GM18867 (cell line): ENCODE measurements around the gene FAM133A.

ENCODE experiments used
- ATAC-seq: cut with Tn5 transposase; IDR thresholded peaks from one replicate; pipeline ENCODE4 v1.9.1; 2021; ENCODE audit warnings: mild to moderate bottlenecking, moderate library complexity; ENCODE audit not compliant: unreplicated experiment

FAM133A gene

DNA sequence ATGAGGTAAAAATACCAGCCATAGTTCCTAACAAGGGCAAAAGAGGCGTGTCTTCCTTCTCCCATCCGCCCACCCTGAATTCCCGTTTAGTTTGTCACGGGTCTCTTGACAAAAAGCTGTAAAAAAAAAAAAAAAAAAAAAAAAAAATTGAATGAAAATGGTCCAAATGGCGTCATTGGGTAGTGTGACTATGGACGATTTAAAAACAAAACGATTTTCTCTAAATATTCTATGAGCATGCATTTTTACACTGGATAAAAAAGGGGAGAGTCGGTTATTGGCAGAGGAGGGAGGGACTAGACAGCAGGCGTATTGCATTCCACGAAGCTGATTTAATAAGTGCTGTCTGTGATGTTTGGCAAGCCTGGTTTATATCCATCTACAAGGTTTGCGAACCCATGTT is at the start of gene FAM133A:
FAM133A (plus strand) TSS at position 338 of the 403 bp plus-strand sequence. CDS start 35,214 bp downstream, outside the sequence.
- peak; percentile 15 for ATAC-seq

DNA sequence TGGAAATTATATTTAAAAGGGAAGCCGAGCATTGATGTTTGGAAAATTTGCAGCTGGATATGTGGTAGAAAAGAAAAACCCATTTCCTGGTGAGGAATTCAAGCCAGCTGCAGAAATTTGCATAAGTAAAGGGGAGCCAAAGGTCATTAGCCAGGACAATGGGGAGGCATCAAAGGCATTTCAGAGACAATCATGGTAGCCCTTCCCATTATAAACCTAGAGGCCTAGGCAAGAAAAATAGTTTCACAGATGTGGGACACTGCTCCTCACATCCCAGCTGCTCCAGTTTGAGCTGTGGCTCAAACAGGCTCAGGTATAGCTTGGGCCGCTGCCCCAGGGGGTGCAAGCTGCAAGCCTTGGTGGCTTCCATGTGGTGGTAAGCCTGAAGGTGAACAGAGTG is 36.4 kb upstream of the FAM133A start:
- no peak for ATAC-seq

DNA sequence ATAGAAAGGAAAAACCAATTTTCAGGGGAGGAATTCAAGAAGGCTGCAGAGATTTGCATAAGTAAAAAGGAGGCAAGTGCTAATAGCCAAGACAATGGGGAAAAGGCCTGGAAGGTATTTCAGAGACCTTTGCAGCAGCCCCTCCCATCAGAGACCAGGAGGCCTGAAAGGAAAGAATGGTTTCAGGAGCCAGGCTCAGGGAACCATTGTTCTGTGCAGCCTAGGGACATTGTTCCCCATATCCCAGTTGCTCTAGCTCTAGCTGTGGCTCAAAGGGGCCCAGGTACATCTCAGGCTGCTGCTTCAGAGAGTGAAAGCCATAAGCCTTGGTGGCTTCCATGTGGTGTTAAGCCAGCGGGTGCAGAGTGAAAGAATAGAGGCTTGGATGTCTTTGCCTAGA is 24.6 kb upstream of the FAM133A start:
- no peak for ATAC-seq

DNA sequence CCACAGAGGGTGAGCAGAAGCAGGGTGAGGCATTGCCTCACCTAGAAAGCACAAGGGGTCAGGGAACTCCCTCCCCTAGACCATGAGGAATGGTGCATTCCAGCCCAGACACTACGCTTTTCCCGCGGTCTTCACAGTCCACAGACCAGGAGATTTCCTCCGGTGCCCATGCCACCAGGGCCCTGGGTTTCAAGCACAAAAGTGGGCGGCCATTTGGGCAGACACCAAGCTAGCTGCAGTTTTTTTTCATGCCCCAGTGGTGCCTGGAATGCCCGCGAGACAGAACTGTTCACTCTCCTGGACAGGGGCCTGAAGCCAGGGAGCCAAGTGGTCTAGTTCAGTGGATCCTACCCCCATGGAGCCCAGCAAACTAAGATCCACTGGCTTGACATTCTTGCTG is 13.4 kb upstream of the FAM133A start:
- no peak for ATAC-seq

DNA sequence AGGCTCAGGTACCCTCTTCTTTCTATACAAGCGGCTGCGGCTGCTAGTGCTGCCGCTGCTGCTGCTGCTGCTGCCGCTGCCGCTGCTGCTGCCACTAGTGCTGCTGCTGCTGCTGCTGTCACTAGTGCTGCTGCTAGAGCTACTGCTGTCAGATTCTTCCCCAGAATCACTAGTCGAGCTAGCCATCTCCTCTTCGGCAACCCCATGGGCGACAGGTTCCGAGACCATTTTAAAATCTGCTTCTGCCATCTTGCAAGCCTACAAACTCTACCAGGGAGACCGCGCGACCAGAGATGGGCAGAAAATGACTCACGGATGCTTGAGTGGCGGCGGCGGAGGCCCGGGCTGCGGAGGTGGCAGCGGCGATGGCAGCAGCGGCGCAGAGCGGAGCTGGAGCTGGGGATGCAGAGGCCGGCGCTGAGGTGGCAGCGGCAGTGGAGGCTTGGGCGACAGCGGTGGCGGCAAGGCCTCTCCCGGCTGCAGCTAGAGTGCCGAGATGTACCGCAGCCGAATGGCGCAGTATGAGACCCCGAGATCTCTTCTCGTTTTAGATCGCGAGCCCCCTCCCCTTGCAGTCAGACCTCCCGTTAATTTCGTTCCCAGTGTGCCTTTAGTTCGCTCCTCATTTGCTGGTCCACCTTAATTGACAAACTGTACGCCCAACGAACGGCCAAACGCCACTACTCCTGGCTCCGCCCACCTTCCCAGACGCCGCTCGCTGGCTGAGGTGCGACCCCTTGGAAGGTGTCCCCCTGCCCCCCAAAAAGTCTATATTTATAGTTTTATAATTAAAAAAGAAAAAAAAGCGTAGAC is 744 bp upstream of the FAM133A start, which contains the start of gene NAP1L3:
NAP1L3 (minus strand) TSS at position 523 of the 813 bp plus-strand sequence; CDS start at position 249, 274 bp downstream.
- ATAC-seq = peak; percentile 87

DNA sequence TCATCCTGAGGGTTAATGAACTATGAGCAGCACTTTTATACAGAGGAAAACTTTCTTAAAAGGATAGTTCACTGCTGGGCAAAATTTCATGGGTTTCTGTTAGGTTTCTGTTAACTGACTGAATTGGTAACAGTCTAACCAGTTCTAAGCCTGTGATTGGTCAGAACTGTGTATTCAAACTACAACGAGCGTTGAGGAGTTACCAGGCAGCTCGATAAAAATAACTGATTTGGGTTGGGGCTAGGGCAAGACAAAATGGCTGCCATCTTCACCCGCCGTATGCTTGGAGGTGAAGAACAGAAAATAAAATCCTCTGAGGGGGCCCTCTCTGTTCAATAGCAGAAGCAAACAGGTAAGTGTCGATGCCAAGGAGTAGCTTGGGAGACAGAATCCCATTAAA is 22.0 kb downstream of the FAM133A start:
- ATAC-seq = no peak

DNA sequence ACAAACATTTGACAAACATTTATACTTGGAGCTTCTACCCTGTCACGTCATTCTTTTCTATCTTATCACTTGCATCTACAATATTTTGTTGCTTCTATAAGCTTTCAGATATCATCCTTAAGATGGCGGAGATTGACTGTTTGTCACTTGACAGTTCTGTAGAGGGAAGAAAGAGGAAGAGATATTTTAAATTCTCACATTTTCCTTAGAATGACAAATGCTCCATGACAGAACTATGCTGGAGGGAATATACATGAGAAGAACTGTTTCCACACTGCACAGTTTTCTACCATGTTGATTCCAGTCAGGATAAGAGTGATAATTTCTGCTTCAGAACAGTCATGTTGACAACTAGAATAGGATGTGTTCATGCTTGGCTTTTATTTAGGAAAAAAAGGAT is 29.7 kb downstream of the FAM133A start:
- no peak for ATAC-seq

DNA sequence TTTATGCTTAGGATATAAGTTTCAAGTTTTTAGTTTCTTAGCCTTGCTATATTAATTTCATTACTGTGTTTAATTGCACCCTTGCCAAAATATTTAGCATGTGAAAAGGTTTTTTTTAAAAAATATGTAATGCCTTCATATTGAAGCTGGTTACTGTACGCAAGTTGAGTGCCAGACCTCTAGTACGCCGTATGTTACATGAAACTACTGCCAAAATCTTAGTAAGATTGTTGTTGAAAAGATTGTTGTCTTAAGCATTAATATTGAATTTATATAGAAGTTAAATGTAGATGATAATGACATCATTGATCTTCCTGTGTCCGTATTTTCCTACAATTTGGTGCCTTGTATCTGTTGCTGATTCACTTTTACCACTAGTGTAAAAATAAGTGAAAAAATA is 37.1 kb downstream of the FAM133A start:
- no peak for ATAC-seq

DNA sequence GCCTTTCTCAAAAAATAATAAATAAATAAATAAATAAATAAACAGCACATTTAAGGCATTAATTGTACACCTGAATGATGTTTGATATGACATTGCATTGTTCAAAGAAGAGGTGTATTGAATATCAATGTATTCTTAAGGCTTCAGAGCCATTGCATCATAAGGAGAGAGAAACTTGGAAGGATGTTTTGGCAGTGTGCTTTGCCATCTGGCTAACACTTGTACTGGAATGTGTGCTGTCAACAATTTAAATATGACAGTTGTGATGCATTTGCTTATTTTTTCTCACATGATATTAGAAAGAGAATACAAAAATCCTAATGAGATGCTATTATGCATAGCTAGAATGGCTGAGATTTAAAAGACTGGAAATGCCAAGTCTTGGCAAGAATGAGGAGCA is 67.8 kb downstream of the FAM133A start:
- no peak for ATAC-seq

DNA sequence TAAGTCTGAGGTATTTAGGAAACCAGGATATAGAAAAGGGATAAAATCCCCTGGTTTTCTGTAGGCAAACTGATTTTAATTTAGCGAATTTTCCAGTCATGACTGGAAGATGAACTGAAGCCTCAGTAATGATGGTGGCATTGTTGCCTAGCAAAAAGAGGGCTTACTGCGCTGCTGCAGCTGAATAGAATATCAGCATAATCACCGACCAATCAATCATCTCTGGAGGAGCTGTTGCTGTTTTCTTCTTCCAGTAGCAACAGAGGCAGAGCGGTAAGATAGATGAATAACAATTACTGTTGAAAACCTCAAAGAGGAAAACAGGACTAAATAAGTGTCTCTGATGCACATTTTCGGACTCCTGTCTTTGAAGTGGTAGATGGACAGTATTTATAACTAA is 86.2 kb downstream of the FAM133A start:
- ATAC-seq = no peak
